ENCODE data around the gene ZNF385A.

DNA sequence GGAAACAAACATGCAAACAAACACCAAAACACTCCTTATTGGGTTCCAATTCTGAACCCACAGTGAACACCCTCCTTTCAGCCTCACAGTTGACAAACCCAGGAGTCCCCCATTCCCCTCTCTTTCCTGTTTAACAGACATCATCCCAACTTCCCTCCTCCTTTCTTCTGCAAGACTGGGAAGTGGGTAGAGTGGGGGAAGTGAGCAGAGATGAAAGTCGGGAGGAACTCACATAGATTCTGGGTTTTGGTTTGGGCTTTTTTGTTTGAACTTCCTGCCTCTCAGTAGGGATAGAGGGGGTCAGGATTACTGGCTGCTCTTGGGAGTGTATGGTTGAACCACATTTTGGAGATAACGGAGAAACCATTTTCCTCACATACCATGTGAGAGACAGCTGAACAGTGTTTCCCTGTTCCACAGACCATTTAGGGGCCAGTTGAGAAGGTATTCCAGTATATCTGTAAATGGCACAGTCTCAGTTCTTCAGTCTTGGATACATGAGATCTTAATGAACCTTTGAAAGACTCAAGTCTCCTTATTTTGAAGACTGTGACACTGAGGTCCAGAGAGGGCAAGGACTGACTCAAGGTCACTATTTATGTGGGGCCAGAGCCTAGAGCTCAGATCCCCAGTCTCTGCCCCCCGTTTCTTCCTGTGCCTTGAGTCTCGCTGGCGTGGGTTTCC is 16.4 kb downstream of the ZNF385A start:
- TF ChIP-seq ZNF138 (tag by site-specific recombination; IDR thresholded peaks at IDR 0.05; ENCODE audit: borderline replicate concordance) (no peak), CTCF (tag by site-specific recombination; IDR thresholded peaks at IDR 0.05) (no peak), PRDM1 (tag by site-specific recombination; IDR thresholded peaks at IDR 0.05) (no peak), ZNF114 (tag by site-specific recombination; IDR thresholded peaks at IDR 0.05) (no peak), ZSCAN16 (tag by site-specific recombination; IDR thresholded peaks at IDR 0.05) (no peak), KLF7 (tag by site-specific recombination; IDR thresholded peaks at IDR 0.05; ENCODE audit: borderline replicate concordance) (no peak), ZNF221 (tag by site-specific recombination; IDR thresholded peaks at IDR 0.05; ENCODE audit: borderline replicate concordance) (no peak), ZNF639 (tag by site-specific recombination; IDR thresholded peaks at IDR 0.05) (no peak), ZNF785 (tag by site-specific recombination; IDR thresholded peaks at IDR 0.05) (no peak), ZBTB20 (tag by site-specific recombination; IDR thresholded peaks at IDR 0.05) (no peak), MZF1 (tag by site-specific recombination; IDR thresholded peaks at IDR 0.05; ENCODE audit: borderline replicate concordance) (no peak), ATF2 (tag by site-specific recombination; IDR thresholded peaks at IDR 0.05; ENCODE audit: low read depth) (no peak), ZBTB17 (tag by site-specific recombination; IDR thresholded peaks at IDR 0.05) (no peak)
